Endothelial cell of umbilical vein (primary cell): ENCODE data around the gene PPP3CA. TPM values are rescaled to one million over a fixed set of nuclear protein-coding genes. Genes with fewer than 3 reads are reported as not detected.

Experiments
- BruUV-seq: library from RNA; stranded (reverse); fragments of 400-500 nt; replicated peaks from 2 replicates; lab custom pipeline; 2021; lab: Mats Ljungman, UMichigan
- CTCF ChIA-PET: fragments of 300-600, 350-600 bp; sonication (Branson Sonifier 250); formaldehyde crosslinking; loops from one replicate; lab custom pipeline; 2021; ENCODE audit warnings: antibody characterized with exemption, inconsistent platforms; lab: Charles Lee
- POLR2A ChIA-PET: fragments of 300-600, 350-600 bp; sonication (Branson Sonifier 250); formaldehyde crosslinking; loops from one replicate; lab custom pipeline; 2021; ENCODE audit warnings: antibody characterized with exemption, inconsistent platforms; lab: Charles Lee
- DNase-seq: peaks from one replicate; pipeline ENCODE4 v3.0.0-alpha.2; 2011; ENCODE audit warnings: low read depth, low spot score
- FAIRE-seq: peaks from 2 replicates; lab custom pipeline; 2011; peaks lifted over from hg19 to GRCh38; lab: Jason Lieb, UNC
- H2AFZ ChIP-seq: 2 replicates; pipeline ENCODE4 v1.6.0; 2012; ENCODE audit warnings: low read depth, low read length, control low read depth, inconsistent platforms
- H3K27ac ChIP-seq: 2 replicates; pipeline ENCODE4 v1.5.1; 2011; ENCODE audit warnings: low read depth, mild to moderate bottlenecking, control low read depth, low read length, moderate library complexity; ENCODE audit not compliant: insufficient read depth
- H3K27me3 ChIP-seq, 2 experiments: 2 replicates each; pipeline versions ENCODE4 v1.6.0 to v1.6.1; 2011; ENCODE audit warnings: low read length in 2 of 2, mixed read lengths in 1 of 2; ENCODE audit not compliant: control insufficient read depth in 2 of 2, insufficient read depth in 2 of 2
- H3K36me3 ChIP-seq, 2 experiments: 2 replicates in 1 of 2; 3 replicates in 1 of 2; pipeline ENCODE4 v1.5.1; 2011; ENCODE audit warnings: low read length in 2 of 2, mild to moderate bottlenecking in 1 of 2, moderate library complexity in 1 of 2; ENCODE audit not compliant: control insufficient read depth in 2 of 2, insufficient read depth in 2 of 2; ENCODE audit errors: extremely low read depth in 1 of 2
- H3K4me1 ChIP-seq: 3 replicates; pipeline ENCODE4 v1.5.1; 2011; ENCODE audit warnings: mild to moderate bottlenecking, low read length; ENCODE audit not compliant: control insufficient read depth, insufficient read depth; ENCODE audit errors: extremely low read depth
- H3K4me2 ChIP-seq: 2 replicates; pipeline ENCODE4 v1.6.1; 2011; ENCODE audit warnings: low read length, control low read depth, mixed read lengths; ENCODE audit not compliant: insufficient read depth
- H3K4me3 ChIP-seq, 3 experiments: fragments of 200-600 bp in 1 of 3; sonication (generic), shearing (Covaris generic) in 1 of 3; replicated peaks in 1 of 3; 2 replicates each; pipeline ENCODE4 v1.5.1; 2011 to 2016; ENCODE audit warnings: control low read depth in 3 of 3, low read length in 3 of 3, mild to moderate bottlenecking in 2 of 3, inconsistent platforms in 1 of 3, low read depth in 1 of 3, moderate library complexity in 1 of 3; ENCODE audit not compliant: insufficient read depth in 1 of 3
- H3K79me2 ChIP-seq: 2 replicates; pipeline ENCODE4 v1.6.0; 2012; ENCODE audit warnings: low read length, inconsistent platforms; ENCODE audit not compliant: control insufficient read depth, insufficient read depth
- H3K9ac ChIP-seq: replicated peaks from 2 replicates; pipeline ENCODE3; 2011; ENCODE audit warnings: low read length, control low read depth; ENCODE audit not compliant: insufficient read depth; ENCODE audit errors: extremely low read depth
- H3K9me1 ChIP-seq: replicated peaks from 3 replicates; pipeline ENCODE4 v1.6.0; 2011; ENCODE audit warnings: mild to moderate bottlenecking, low read length; ENCODE audit not compliant: control insufficient read depth, insufficient read depth; ENCODE audit errors: extremely low read depth
- H3K9me3 ChIP-seq: replicated peaks from 2 replicates; pipeline ENCODE4 v1.5.1; 2012; ENCODE audit warnings: low read length, inconsistent platforms; ENCODE audit not compliant: control insufficient read depth, insufficient read depth
- H4K20me1 ChIP-seq: replicated peaks from 2 replicates; pipeline ENCODE3; 2011; ENCODE audit warnings: mild to moderate bottlenecking, low read length; ENCODE audit not compliant: control insufficient read depth, insufficient read depth; ENCODE audit errors: extremely low read depth
- CTCF ChIP-seq, 2 donors: IDR thresholded peaks; 1 replicate in 1 of 2; 2 replicates in 1 of 2; pipeline ENCODE4 v1.5.1; 2011; ENCODE audit warnings: low read length in 2 of 2, mild to moderate bottlenecking in 2 of 2, moderate library complexity in 2 of 2, control low read depth in 1 of 2, inconsistent platforms in 1 of 2, low read depth in 1 of 2; ENCODE audit not compliant: insufficient read depth in 1 of 2; ENCODE audit errors: extremely low read depth in 1 of 2
- EZH2 ChIP-seq: IDR thresholded peaks from 2 replicates; pipeline ENCODE4 v1.6.1; 2012; ENCODE audit warnings: borderline replicate concordance, low read depth, mild to moderate bottlenecking, moderate library complexity, low read length, inconsistent platforms; ENCODE audit not compliant: severe bottlenecking
- FOS ChIP-seq: IDR thresholded peaks from 2 replicates; pipeline ENCODE4 v1.6.1; 2011; ENCODE audit warnings: mild to moderate bottlenecking, low read length, moderate library complexity, borderline replicate concordance; ENCODE audit not compliant: insufficient read depth
- JUN ChIP-seq: IDR thresholded peaks from 2 replicates; pipeline ENCODE4 v1.6.1; 2011; ENCODE audit warnings: borderline replicate concordance, low read depth; ENCODE audit not compliant: insufficient read length, insufficient read depth
- MAX ChIP-seq: IDR thresholded peaks from 2 replicates; pipeline ENCODE4 v1.6.1; 2011; ENCODE audit not compliant: insufficient read depth, insufficient read length
- POLR2A ChIP-seq: IDR thresholded peaks from 2 replicates; pipeline ENCODE4 v1.6.1; 2012; ENCODE audit warnings: low read depth, mild to moderate bottlenecking, control low read depth, low read length
- POLR2AphosphoS5 ChIP-seq: IDR thresholded peaks from 2 replicates; pipeline ENCODE4 v1.6.1; 2012; ENCODE audit warnings: low read depth, mild to moderate bottlenecking, control low read depth, low read length, moderate library complexity; ENCODE audit not compliant: insufficient read depth
- dilution Hi-C: fragments of 300-500 bp; cut with MboI; formaldehyde crosslinking; loops from one replicate; pipeline ENCODE4 v1.15.0; 2019; ENCODE audit warnings: low sequenced_read_pairs; ENCODE audit not compliant: extremely low pct_ligation_motif_present
- intact Hi-C: fragments of 100-400 bp; cut with micrococcal nuclease; formaldehyde crosslinking; loops from one replicate; pipeline ENCODE4 v1.10.0; 2022
- polyA plus RNA-seq, 4 experiments: library from polyadenylated mRNA; depleted of rRNA in 3 of 4; stranded (reverse) in 3 of 4; unstranded in 1 of 4; fragments of >200 nt; gene quantifications; 2 replicates each; pipeline versions ENCODE4 v1.2.1 to v1.2.3, GENCODE V29; 2011 to 2012; ENCODE audit warnings: missing spikeins in 1 of 4
- total RNA-seq: library from RNA; stranded (reverse); gene quantifications from 2 replicates; pipeline ENCODE4 v1.2.3, GENCODE V29; 2021

The PPP3CA gene
- total and polyA plus RNA-seq, 2 donors (not counting 3 experiments of a cell fraction or from before 2014, with no cell fraction given) = 7.0 to 43.3 TPM

- CTCF ChIA-PET = no interaction called here
- Histone ChIP-seq H4K20me1 (no peaks in the 10 kb centered on the region), H2AFZ (no peak overlapping the region), H3K79me2 (peaks cover 3% of the 10 kb centered on the region), H3K36me3 (no peaks in the 10 kb centered on the region), H3K9ac (no peak overlapping the region), H3K4me1 (peaks cover 19% of the 10 kb centered on the region), H3K4me3 (no peak overlapping the region), H3K27ac (no peak overlapping the region), H3K9me1 (no peaks in the 10 kb centered on the region), H3K27me3 (no peaks in the 10 kb centered on the region), H3K9me3 (no peaks in the 10 kb centered on the region), H3K4me2 (no peak overlapping the region)
- dilution Hi-C loops = no loop called here
- TF ChIP-seq CTCF (IDR thresholded peaks at IDR 0.05; ENCODE audit: extremely low read depth in 1 of 2, insufficient read depth in 1 of 2, low read depth in 1 of 2, low read length in 2 of 2) = no peak
- TF ChIP-seq MAX = no peak
- intact Hi-C loops = no loop called here
- FAIRE-seq (no peak), DNase-seq (no peak)
- POLR2A ChIA-PET = no interaction called here
- BruUV-seq = no TSS peak
These were observed 148.5 kb downstream of the PPP3CA start for GRCh38 chr4:101198682-101199339.

GRCh38 chr4:101197350-101197749 is 150.0 kb downstream of the PPP3CA start:
- TF ChIP-seq EZH2 (no peak), POLR2AphosphoS5 (no peak), POLR2A (no peak), FOS (no peak), JUN (no peak), MAX (no peak)
- BruUV-seq = no TSS peak

More at GRCh38 chr4:101197350-101197749, 150.0 kb downstream of the PPP3CA start:
- Histone ChIP-seq H3K27ac (no peak overlapping the region), H3K4me1 (peaks cover 19% of the 10 kb centered on the region), H3K9me3 (no peaks in the 10 kb centered on the region), H2AFZ (no peak overlapping the region), H3K36me3 (no peaks in the 10 kb centered on the region), H3K4me3 (no peak overlapping the region), H3K79me2 (peaks cover 3% of the 10 kb centered on the region), H3K4me2 (no peak overlapping the region), H3K27me3 (no peaks in the 10 kb centered on the region), H4K20me1 (no peaks in the 10 kb centered on the region), H3K9ac (no peak overlapping the region), H3K9me1 (no peaks in the 10 kb centered on the region)
- intact Hi-C loops = no loop called here
- CTCF ChIA-PET = interaction anchor here (1.0 kb wide), 2 partner anchors 11 to 13 kb away, joined by 3 read pairs; no protein-coding TSS in a partner anchor
- no peak for FAIRE-seq
- dilution Hi-C loops = no loop called here
- POLR2A ChIA-PET = no interaction called here
- DNase-seq = no peak
